ENCODE measurements around the gene TOB1. TPM values are rescaled to one million over a fixed set of nuclear protein-coding genes. Genes with fewer than 3 reads are reported as not detected.

TOB1 gene, protein sequence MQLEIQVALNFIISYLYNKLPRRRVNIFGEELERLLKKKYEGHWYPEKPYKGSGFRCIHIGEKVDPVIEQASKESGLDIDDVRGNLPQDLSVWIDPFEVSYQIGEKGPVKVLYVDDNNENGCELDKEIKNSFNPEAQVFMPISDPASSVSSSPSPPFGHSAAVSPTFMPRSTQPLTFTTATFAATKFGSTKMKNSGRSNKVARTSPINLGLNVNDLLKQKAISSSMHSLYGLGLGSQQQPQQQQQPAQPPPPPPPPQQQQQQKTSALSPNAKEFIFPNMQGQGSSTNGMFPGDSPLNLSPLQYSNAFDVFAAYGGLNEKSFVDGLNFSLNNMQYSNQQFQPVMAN
- total RNA-seq = 2.9 and 11.7 TPM in 2 replicates

DNA sequence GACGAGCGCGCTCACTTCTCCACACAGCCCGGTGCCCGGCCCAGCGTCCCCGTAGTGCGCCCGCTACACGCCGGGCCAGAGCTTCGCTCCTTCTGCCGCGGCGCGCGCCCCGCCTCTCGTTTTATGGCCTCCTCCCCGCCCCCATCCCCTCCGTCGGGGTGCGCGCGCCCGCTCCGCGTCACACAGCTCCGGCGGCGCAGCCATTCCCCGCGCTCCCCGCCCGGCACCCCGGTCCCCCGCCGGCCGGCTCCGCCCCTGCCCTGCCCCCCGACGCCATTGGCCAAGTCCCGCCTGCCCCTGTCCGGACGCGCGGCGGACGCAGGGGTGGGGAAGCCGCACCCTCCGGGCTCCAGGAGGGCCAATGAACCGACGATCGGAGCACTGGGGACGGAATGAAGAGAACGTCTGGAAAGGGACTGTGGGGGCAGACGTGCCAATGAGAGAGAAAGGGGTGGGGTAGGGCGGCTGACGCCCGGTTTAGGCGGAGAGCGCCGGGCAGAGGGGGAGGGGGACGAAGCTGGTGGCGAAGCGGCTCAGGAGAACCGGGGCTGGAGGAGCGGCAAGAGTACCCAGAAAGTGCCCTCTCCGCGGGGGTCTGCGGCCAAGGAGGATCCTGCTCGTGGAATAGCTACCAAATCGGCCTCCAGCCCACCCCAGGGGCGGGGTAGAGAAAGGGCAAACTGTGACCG, at the start of gene TOB1:
TOB1 (minus strand) TSS at position 94 of the 689 bp plus-strand sequence. CDS start 2,337 bp downstream, outside the sequence.

DNA sequence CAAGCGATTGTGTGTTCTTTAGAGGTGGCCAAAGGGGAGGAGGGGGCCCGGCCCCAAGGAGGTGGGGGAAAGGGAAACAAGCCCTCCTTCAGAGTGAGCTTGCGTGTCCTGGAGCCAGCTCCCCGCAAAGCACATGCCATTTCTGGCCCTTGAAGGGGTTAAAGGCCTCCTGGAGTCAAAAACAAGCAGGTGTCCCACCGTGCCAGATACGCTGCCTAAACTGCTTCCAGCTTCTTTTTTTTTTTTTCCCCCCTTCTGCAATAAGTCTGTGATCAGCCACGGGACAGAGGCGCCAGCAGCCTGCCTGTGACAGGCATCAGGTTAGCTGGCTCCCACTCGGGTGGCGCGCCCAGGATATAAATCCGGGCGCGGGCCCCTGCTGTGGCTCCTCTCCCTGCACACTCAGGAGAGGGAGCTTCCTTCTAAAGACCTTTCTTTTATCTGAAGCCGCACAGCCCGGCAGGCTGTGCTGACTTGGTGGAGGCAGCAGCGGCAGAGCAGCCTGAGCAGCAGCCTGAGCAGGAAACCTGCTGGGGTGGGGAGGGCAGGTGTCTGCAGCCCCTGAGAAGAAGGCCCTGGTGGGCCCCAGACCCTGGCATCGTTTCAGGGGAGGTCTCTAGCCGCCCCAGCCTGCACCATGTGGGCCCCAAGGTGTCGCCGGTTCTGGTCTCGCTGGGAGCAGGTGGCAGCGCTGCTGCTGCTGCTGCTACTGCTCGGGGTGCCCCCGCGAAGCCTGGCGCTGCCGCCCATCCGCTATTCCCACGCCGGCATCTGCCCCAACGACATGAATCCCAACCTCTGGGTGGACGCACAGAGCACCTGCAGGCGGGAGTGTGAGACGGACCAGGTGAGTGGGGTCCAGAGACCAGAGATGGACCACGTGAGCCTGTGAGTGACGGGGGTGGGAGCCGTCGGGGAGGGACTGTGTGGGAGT, 30.6 kb downstream of the TOB1 start, which contains the start of gene WFIKKN2:
WFIKKN2 (plus strand) TSS at position 286 of the 934 bp plus-strand sequence; CDS start at position 638, 352 bp downstream.

Other genes with a start within 250 kb of the TOB1 start
- 0.11 and 0.52 TPM in 2 replicates for gene ABCC3, start 231.5 kb downstream of the TOB1 start, total RNA-seq
- gene ANKRD40, start 158.4 kb downstream of the TOB1 start, total RNA-seq = 30.9 and 35.8 TPM in 2 replicates
- gene LUC7L3, start 146.8 kb downstream of the TOB1 start, total RNA-seq = 16.8 and 23.6 TPM in 2 replicates
- gene ANKRD40CL, start 98.8 kb downstream of the TOB1 start, total RNA-seq = not detected in 2 replicates
- not detected in 2 replicates for gene WFIKKN2, start 30.8 kb downstream of the TOB1 start, total RNA-seq

All from dermis lymphatic vessel endothelial cell (primary cell).